Suprapubic skin (tissue), 4 donors: ENCODE data around the gene FASN. TPM values are rescaled to one million over a fixed set of nuclear protein-coding genes. Genes with fewer than 3 reads are reported as not detected.

Experiments used
- DNase-seq, 2 donors: peaks; one replicate each; pipeline ENCODE4 v3.0.0-alpha.2; 2019; ENCODE audit warnings: low spot score in 2 of 2
- H3K27ac ChIP-seq: fragments of 200-600 bp; sonication (generic); one replicate; pipeline ENCODE4 v1.5.1; 2019
- H3K27me3 ChIP-seq: fragments of 200-600 bp; sonication (generic); one replicate; pipeline ENCODE4 v1.5.1; 2019
- H3K36me3 ChIP-seq: fragments of 200-600 bp; sonication (generic); one replicate; pipeline ENCODE4 v1.5.1; 2019
- H3K4me1 ChIP-seq: fragments of 200-600 bp; sonication (generic); one replicate; pipeline ENCODE4 v1.5.1; 2019
- H3K4me3 ChIP-seq: fragments of 200-600 bp; sonication (generic); one replicate; pipeline ENCODE4 v1.5.1; 2019; ENCODE audit warnings: mild to moderate bottlenecking
- H3K9me3 ChIP-seq: fragments of 200-600 bp; sonication (generic); one replicate; pipeline ENCODE4 v1.5.1; 2019
- CTCF ChIP-seq, 2 donors: fragments of 200-600 bp in 1 of 2; fragments of 450-650 bp in 1 of 2; sonication (generic) in 1 of 2; IDR thresholded peaks; one replicate each; pipeline ENCODE4 v1.5.1; 2016 to 2019; ENCODE audit warnings: antibody characterized with exemption in 2 of 2, mild to moderate bottlenecking in 1 of 2, moderate library complexity in 1 of 2
- EP300 ChIP-seq: sonication (generic); formaldehyde crosslinking; IDR thresholded peaks from one replicate; pipeline ENCODE4 v1.6.1; 2017; ENCODE audit warnings: antibody characterized with exemption
- POLR2A ChIP-seq, 2 donors: fragments of 450-650 bp; IDR thresholded peaks; one replicate each; pipeline ENCODE4 v1.6.1; 2017; ENCODE audit warnings: antibody characterized with exemption in 2 of 2, mild to moderate bottlenecking in 2 of 2, moderate library complexity in 2 of 2
- POLR2AphosphoS5 ChIP-seq, 3 donors: sonication (generic); formaldehyde crosslinking; IDR thresholded peaks; one replicate each; pipeline ENCODE4 v1.6.1; 2017; ENCODE audit warnings: antibody characterized with exemption in 3 of 3
- WGBS: methylation state at CpG from one replicate; pipeline ENCODE4 v1.1.5; 2018; 5-methylcytosine and 5-hydroxymethylcytosine counted together
- total RNA-seq, 4 donors: library from RNA; depleted of rRNA; stranded (reverse); fragments of >200 nt; gene quantifications; one replicate each; pipeline ENCODE4 v1.1.0, GENCODE V29; 2016

The FASN gene
- total RNA-seq, 4 donors from 2014 or later, result 278 to 464 (median 359) TPM

- H3K4me1 ChIP-seq, result peaks cover 81% of the 10 kb centered on the region
- no peaks in the 10 kb centered on the region for H3K27me3 ChIP-seq
- H3K36me3 ChIP-seq, result no peaks in the 10 kb centered on the region
- no peaks in the 10 kb centered on the region for H3K9me3 ChIP-seq
- peak in 1 of 2 donors; percentile 88 for DNase-seq
- peak overlapping the region; percentile 82 for H3K27ac ChIP-seq
- 40% methylated on average over 18 of the region's 24 CpGs for WGBS
- TF ChIP-seq POLR2A (IDR thresholded peaks at IDR 0.05) (no peak), POLR2AphosphoS5 (IDR thresholded peaks at IDR 0.05) (peak in 1 of 3 donors; percentile 63)
- no peak overlapping the region for H3K4me3 ChIP-seq
Observed at GRCh38 chr17:82103553-82104451, 5.8 kb upstream of the FASN start.

GRCh38 chr17:82101767-82102679, 4.0 kb upstream of the FASN start:
- WGBS, result 73% methylated on average over 13 of the region's 18 CpGs
- Histone ChIP-seq H3K4me1 (peaks cover 84% of the 10 kb centered on the region), H3K27ac (peak overlapping the region; percentile 97), H3K27me3 (no peaks in the 10 kb centered on the region), H3K4me3 (no peak overlapping the region), H3K36me3 (no peaks in the 10 kb centered on the region), H3K9me3 (no peaks in the 10 kb centered on the region)
- TF ChIP-seq EP300, result no peak
- TF ChIP-seq CTCF (IDR thresholded peaks at IDR 0.05), result no peak
- no peak for TF ChIP-seq POLR2AphosphoS5 (IDR thresholded peaks at IDR 0.05)
- TF ChIP-seq POLR2A (IDR thresholded peaks at IDR 0.05), result no peak
- no peak for DNase-seq

GRCh38 chr17:82101301-82101715, 3.3 kb upstream of the FASN start:
- H3K27me3 ChIP-seq, result no peaks in the 10 kb centered on the region
- H3K9me3 ChIP-seq, result no peaks in the 10 kb centered on the region
- peak overlapping the region; percentile 97 for H3K27ac ChIP-seq
- H3K36me3 ChIP-seq, result peaks cover 1% of the 10 kb centered on the region
- DNase-seq, result no peak
- WGBS, result 29% methylated on average over 7 of the region's 10 CpGs
- H3K4me1 ChIP-seq, result peaks cover 84% of the 10 kb centered on the region
- no peak overlapping the region for H3K4me3 ChIP-seq
- TF ChIP-seq EP300 (no peak), POLR2A (IDR thresholded peaks at IDR 0.05) (no peak), CTCF (IDR thresholded peaks at IDR 0.05) (no peak), POLR2AphosphoS5 (IDR thresholded peaks at IDR 0.05) (no peak)

- Histone ChIP-seq H3K4me1 (peaks cover 84% of the 10 kb centered on the region), H3K4me3 (no peak overlapping the region), H3K27ac (peak overlapping the region; percentile 97), H3K36me3 (peaks cover 7% of the 10 kb centered on the region), H3K27me3 (no peaks in the 10 kb centered on the region), H3K9me3 (no peaks in the 10 kb centered on the region)
- DNase-seq, result no peak
- 44% methylated on average over 9 of the region's 35 CpGs for WGBS
- TF ChIP-seq POLR2A (IDR thresholded peaks at IDR 0.05) (no peak), EP300 (no peak), POLR2AphosphoS5 (IDR thresholded peaks at IDR 0.05) (no peak)
Observed at GRCh38 chr17:82100502-82101298, 2.7 kb upstream of the FASN start.

GRCh38 chr17:82098939-82099763, 1.1 kb upstream of the FASN start:
- Histone ChIP-seq H3K4me3 (peak overlapping the region; percentile 75), H3K9me3 (no peaks in the 10 kb centered on the region), H3K27me3 (no peaks in the 10 kb centered on the region), H3K27ac (peak overlapping the region; percentile 97), H3K4me1 (peaks cover 73% of the 10 kb centered on the region), H3K36me3 (peaks cover 21% of the 10 kb centered on the region)
- 2% methylated on average over 18 of the region's 80 CpGs for WGBS
- DNase-seq, result no peak
- TF ChIP-seq POLR2AphosphoS5 (IDR thresholded peaks at IDR 0.05) (peak in 1 of 3 donors; percentile 13), POLR2A (IDR thresholded peaks at IDR 0.05) (no peak)

GRCh38 chr17:82097919-82098168, 192 bp downstream of the FASN start:
- Histone ChIP-seq H3K4me1 (peaks cover 60% of the 10 kb centered on the region), H3K4me3 (peak overlapping the region; percentile 75), H3K27ac (peak overlapping the region; percentile 97), H3K9me3 (no peaks in the 10 kb centered on the region), H3K36me3 (peaks cover 35% of the 10 kb centered on the region), H3K27me3 (no peaks in the 10 kb centered on the region)
- TF ChIP-seq CTCF (IDR thresholded peaks at IDR 0.05) (no peak), POLR2AphosphoS5 (IDR thresholded peaks at IDR 0.05) (no peak), POLR2A (IDR thresholded peaks at IDR 0.05) (no peak), EP300 (no peak)
- WGBS, result no CpG with 5 or more reads among the region's 36 CpGs
- DNase-seq, result no peak
